CD4-positive, CD25-positive, alpha-beta regulatory T cell (primary cell): ENCODE measurements around the gene FAM240B. TPM values are rescaled to one million over a fixed set of nuclear protein-coding genes. Genes with fewer than 3 reads are reported as not detected.

ENCODE experiments used
- ATAC-seq, 2 donors: fragments of 150-1000 bp; cut with Tn5 transposase; one replicate each; pipeline ENCODE4 v1.10.0; 2021; ENCODE audit warnings: low read depth in 2 of 2, moderate number of reproducible peaks in 2 of 2, moderate library complexity in 1 of 2
- DNase-seq, 3 donors: peaks; one replicate each; pipeline versions ENCODE4 v3.0.0 to v3.0.0-alpha.2; 2012 to 2022; ENCODE audit warnings: mixed read lengths in 1 of 3
- H3K27ac ChIP-seq: one replicate; pipeline ENCODE4 v1.7.0; 2013; ENCODE audit warnings: mild to moderate bottlenecking, low read length; ENCODE audit not compliant: insufficient read depth, poor library complexity, severe bottlenecking
- H3K27me3 ChIP-seq: one replicate; pipeline ENCODE4 v1.7.0; 2013; ENCODE audit warnings: low read length; ENCODE audit not compliant: control insufficient read depth, insufficient read depth
- H3K36me3 ChIP-seq: one replicate; pipeline ENCODE4 v1.7.0; 2013; ENCODE audit warnings: mild to moderate bottlenecking, low read length, moderate library complexity; ENCODE audit not compliant: control insufficient read depth, insufficient read depth
- H3K4me1 ChIP-seq: 2 replicates; pipeline ENCODE4 v1.7.0; 2013; ENCODE audit warnings: mild to moderate bottlenecking, low read length; ENCODE audit not compliant: insufficient read depth, control insufficient read depth, poor library complexity, severe bottlenecking
- H3K4me3 ChIP-seq: one replicate; pipeline ENCODE4 v1.7.0; 2013; ENCODE audit warnings: low read depth, mild to moderate bottlenecking, low read length, moderate library complexity
- H3K9me3 ChIP-seq, 2 experiments: 1 replicate in 1 of 2; 2 replicates in 1 of 2; pipeline ENCODE4 v1.7.0; 2013; ENCODE audit warnings: low read length in 2 of 2, mild to moderate bottlenecking in 1 of 2, moderate library complexity in 1 of 2; ENCODE audit not compliant: control insufficient read depth in 2 of 2
- H3K27ac Mint-ChIP-seq, 3 donors: one replicate each; pipeline ENCODE4 v1.8.0; 2020 to 2022; ENCODE audit warnings: mild to moderate bottlenecking in 3 of 3, mixed read lengths in 3 of 3, moderate library complexity in 2 of 3
- H3K27me3 Mint-ChIP-seq: one replicate; pipeline ENCODE4 v1.8.0; 2022; ENCODE audit warnings: mild to moderate bottlenecking, mixed read lengths
- H3K36me3 Mint-ChIP-seq: one replicate; pipeline ENCODE4 v1.8.0; 2020; ENCODE audit warnings: mixed read lengths
- H3K4me1 Mint-ChIP-seq, 4 donors: one replicate each; pipeline ENCODE4 v1.8.0; 2020 to 2022; ENCODE audit warnings: mixed read lengths in 4 of 4, mild to moderate bottlenecking in 1 of 4
- H3K4me3 Mint-ChIP-seq, 4 donors: one replicate each; pipeline ENCODE4 v1.8.0; 2020 to 2022; ENCODE audit warnings: mild to moderate bottlenecking in 4 of 4, mixed read lengths in 4 of 4, moderate library complexity in 3 of 4
- H3K9me3 Mint-ChIP-seq, 7 donors: one replicate each; pipeline ENCODE4 v1.8.0; 2020 to 2022; ENCODE audit warnings: mixed read lengths in 7 of 7, mild to moderate bottlenecking in 3 of 7, moderate library complexity in 2 of 7
- polyA plus RNA-seq, 4 donors: library from polyadenylated mRNA; unstranded; fragments of 300-500 nt; fragmentation: Illumina TruSeq; gene quantifications; one replicate each; pipeline ENCODE4 v1.2.3, GENCODE V29; 2021
- total RNA-seq: library from RNA; stranded (reverse); gene quantifications from one replicate; pipeline ENCODE4 v1.2.3, GENCODE V29; 2022

FAM240B gene
- total and polyA plus RNA-seq, 5 donors from 2014 or later, result not detected

GRCh38 chr9:38746303-38746702 lies 26.4 kb upstream of the FAM240B start:
- H3K4me3 ChIP-seq, result no peak overlapping the region
- no peaks in the 10 kb centered on the region for H3K36me3 Mint-ChIP-seq
- no peaks in the 10 kb centered on the region for H3K27me3 Mint-ChIP-seq
- DNase-seq (no peak), ATAC-seq (no peak)
- H3K27me3 ChIP-seq, result no peaks in the 10 kb centered on the region
- H3K27ac ChIP-seq, result no peak overlapping the region
- no peak overlapping the region for H3K4me3 Mint-ChIP-seq
- no peaks in the 10 kb centered on the region for H3K36me3 ChIP-seq
- no peaks in the 10 kb centered on the region for H3K4me1 Mint-ChIP-seq
- H3K4me1 ChIP-seq, result no peaks in the 10 kb centered on the region
- peaks cover 0 to 6% (median 0%) of the 10 kb centered on the region in 7 donors for H3K9me3 Mint-ChIP-seq
- H3K27ac Mint-ChIP-seq, result no peak overlapping the region
- H3K9me3 ChIP-seq, result no peaks in the 10 kb centered on the region

GRCh38 chr9:38744484-38744883 lies 24.6 kb upstream of the FAM240B start:
- H3K27ac ChIP-seq, result no peak overlapping the region
- no peaks in the 10 kb centered on the region for H3K36me3 ChIP-seq
- ATAC-seq (no peak), DNase-seq (no peak)
- no peaks in the 10 kb centered on the region for H3K9me3 ChIP-seq
- Mint-ChIP-seq H3K4me1 (no peaks in the 10 kb centered on the region), H3K36me3 (no peaks in the 10 kb centered on the region), H3K9me3 (peaks cover 0 to 6% (median 0%) of the 10 kb centered on the region in 7 donors), H3K27ac (no peak overlapping the region), H3K4me3 (no peak overlapping the region), H3K27me3 (no peaks in the 10 kb centered on the region)
- no peaks in the 10 kb centered on the region for H3K4me1 ChIP-seq
- no peak overlapping the region for H3K4me3 ChIP-seq
- no peaks in the 10 kb centered on the region for H3K27me3 ChIP-seq

GRCh38 chr9:38737246-38737645 lies 17.3 kb upstream of the FAM240B start:
- Mint-ChIP-seq H3K27me3 (no peaks in the 10 kb centered on the region), H3K36me3 (no peaks in the 10 kb centered on the region), H3K9me3 (peaks cover 0 to 4% (median 0%) of the 10 kb centered on the region in 7 donors), H3K27ac (no peak overlapping the region), H3K4me1 (no peaks in the 10 kb centered on the region), H3K4me3 (no peak overlapping the region)
- Histone ChIP-seq H3K9me3 (no peaks in the 10 kb centered on the region), H3K4me1 (no peaks in the 10 kb centered on the region), H3K4me3 (no peak overlapping the region), H3K27ac (no peak overlapping the region), H3K27me3 (no peaks in the 10 kb centered on the region), H3K36me3 (no peaks in the 10 kb centered on the region)
- DNase-seq (no peak), ATAC-seq (no peak)

- Mint-ChIP-seq H3K4me3 (no peak overlapping the region), H3K27me3 (no peaks in the 10 kb centered on the region), H3K36me3 (no peaks in the 10 kb centered on the region), H3K9me3 (peaks cover 0 to 4% (median 2%) of the 10 kb centered on the region in 7 donors), H3K4me1 (no peaks in the 10 kb centered on the region), H3K27ac (no peak overlapping the region)
- ATAC-seq, result no peak
- no peaks in the 10 kb centered on the region for H3K9me3 ChIP-seq
- no peak overlapping the region for H3K27ac ChIP-seq
- no peaks in the 10 kb centered on the region for H3K4me1 ChIP-seq
- H3K27me3 ChIP-seq, result peaks cover 2% of the 10 kb centered on the region
- H3K4me3 ChIP-seq, result no peak overlapping the region
- no peak for DNase-seq
- H3K36me3 ChIP-seq, result no peaks in the 10 kb centered on the region
These were observed 14.9 kb upstream of the FAM240B start for GRCh38 chr9:38734831-38735230.

GRCh38 chr9:38733503-38733902 lies 13.6 kb upstream of the FAM240B start:
- Histone ChIP-seq H3K36me3 (no peaks in the 10 kb centered on the region), H3K27ac (no peak overlapping the region), H3K9me3 (no peaks in the 10 kb centered on the region), H3K27me3 (peaks cover 2% of the 10 kb centered on the region), H3K4me1 (no peaks in the 10 kb centered on the region), H3K4me3 (no peak overlapping the region)
- DNase-seq, result no peak
- Mint-ChIP-seq H3K36me3 (no peaks in the 10 kb centered on the region), H3K27ac (no peak overlapping the region), H3K4me1 (no peaks in the 10 kb centered on the region), H3K27me3 (no peaks in the 10 kb centered on the region), H3K9me3 (peaks cover 0 to 4% (median 2%) of the 10 kb centered on the region in 7 donors), H3K4me3 (no peak overlapping the region)
- no peak for ATAC-seq

- no peaks in the 10 kb centered on the region for H3K9me3 ChIP-seq
- no peaks in the 10 kb centered on the region for H3K4me1 ChIP-seq
- H3K27ac ChIP-seq, result no peak overlapping the region
- Mint-ChIP-seq H3K36me3 (no peaks in the 10 kb centered on the region), H3K9me3 (peaks cover 0 to 4% (median 2%) of the 10 kb centered on the region in 7 donors), H3K27me3 (no peaks in the 10 kb centered on the region), H3K4me1 (no peaks in the 10 kb centered on the region), H3K27ac (no peak overlapping the region), H3K4me3 (no peak overlapping the region)
- DNase-seq (no peak), ATAC-seq (no peak)
- H3K36me3 ChIP-seq, result no peaks in the 10 kb centered on the region
- H3K4me3 ChIP-seq, result no peak overlapping the region
- peaks cover 2% of the 10 kb centered on the region for H3K27me3 ChIP-seq
These were observed 13.0 kb upstream of the FAM240B start for GRCh38 chr9:38732885-38733284.

- peaks cover 4% of the 10 kb centered on the region for H3K27me3 Mint-ChIP-seq
- H3K36me3 ChIP-seq, result no peaks in the 10 kb centered on the region
- no peaks in the 10 kb centered on the region for H3K9me3 ChIP-seq
- no peak overlapping the region for H3K4me3 ChIP-seq
- H3K4me3 Mint-ChIP-seq, result no peak overlapping the region
- no peaks in the 10 kb centered on the region for H3K36me3 Mint-ChIP-seq
- no peak overlapping the region for H3K27ac Mint-ChIP-seq
- H3K4me1 Mint-ChIP-seq, result no peaks in the 10 kb centered on the region
- DNase-seq, result no peak
- peaks cover 0 to 3% (median 0%) of the 10 kb centered on the region in 7 donors for H3K9me3 Mint-ChIP-seq
- ATAC-seq, result no peak
- H3K27ac ChIP-seq, result no peak overlapping the region
- peaks cover 2% of the 10 kb centered on the region for H3K27me3 ChIP-seq
- H3K4me1 ChIP-seq, result no peaks in the 10 kb centered on the region
These were observed 7.6 kb upstream of the FAM240B start for GRCh38 chr9:38727497-38728001.

GRCh38 chr9:38724754-38725153 lies 4.8 kb upstream of the FAM240B start:
- ATAC-seq, result no peak
- Histone ChIP-seq H3K4me3 (no peak overlapping the region), H3K36me3 (no peaks in the 10 kb centered on the region), H3K4me1 (no peaks in the 10 kb centered on the region), H3K27me3 (no peaks in the 10 kb centered on the region), H3K27ac (no peak overlapping the region), H3K9me3 (no peaks in the 10 kb centered on the region)
- Mint-ChIP-seq H3K27me3 (peaks cover 4% of the 10 kb centered on the region), H3K4me3 (no peak overlapping the region), H3K9me3 (peaks cover 0 to 2% (median 0%) of the 10 kb centered on the region in 7 donors), H3K36me3 (no peaks in the 10 kb centered on the region), H3K27ac (no peak overlapping the region), H3K4me1 (no peaks in the 10 kb centered on the region)
- no peak for DNase-seq
